Epithelial cell of proximal tubule (primary cell): ENCODE measurements around the gene MLLT3. TPM values are rescaled to one million over a fixed set of nuclear protein-coding genes. Genes with fewer than 3 reads are reported as not detected.

ENCODE experiments used
- DNase-seq: peaks from one replicate; pipeline ENCODE4 v3.0.0-alpha.2; 2011; ENCODE audit warnings: low read depth
- H3K4me3 ChIP-seq: 2 replicates; pipeline ENCODE4 v1.5.1; 2011; ENCODE audit warnings: low read depth, mild to moderate bottlenecking, low read length
- total RNA-seq: library from RNA; depleted of rRNA; stranded (reverse); fragments of >200 nt; gene quantifications from 2 replicates; pipeline ENCODE4 v1.2.3, GENCODE V29; 2015
- TF ChIP-seq, protein P1 (sequence below): conservative IDR thresholded peaks from 2 replicates; pipeline ENCODE4 v1.5.1; 2012; ENCODE audit warnings: low read depth, mild to moderate bottlenecking, low read length

Gene MLLT3
- total RNA-seq, 1 donor from 2014 or later = 29.3 TPM

- H3K4me3 ChIP-seq = no peak overlapping the region
- no peak for DNase-seq
- TF ChIP-seq, protein P1, sequence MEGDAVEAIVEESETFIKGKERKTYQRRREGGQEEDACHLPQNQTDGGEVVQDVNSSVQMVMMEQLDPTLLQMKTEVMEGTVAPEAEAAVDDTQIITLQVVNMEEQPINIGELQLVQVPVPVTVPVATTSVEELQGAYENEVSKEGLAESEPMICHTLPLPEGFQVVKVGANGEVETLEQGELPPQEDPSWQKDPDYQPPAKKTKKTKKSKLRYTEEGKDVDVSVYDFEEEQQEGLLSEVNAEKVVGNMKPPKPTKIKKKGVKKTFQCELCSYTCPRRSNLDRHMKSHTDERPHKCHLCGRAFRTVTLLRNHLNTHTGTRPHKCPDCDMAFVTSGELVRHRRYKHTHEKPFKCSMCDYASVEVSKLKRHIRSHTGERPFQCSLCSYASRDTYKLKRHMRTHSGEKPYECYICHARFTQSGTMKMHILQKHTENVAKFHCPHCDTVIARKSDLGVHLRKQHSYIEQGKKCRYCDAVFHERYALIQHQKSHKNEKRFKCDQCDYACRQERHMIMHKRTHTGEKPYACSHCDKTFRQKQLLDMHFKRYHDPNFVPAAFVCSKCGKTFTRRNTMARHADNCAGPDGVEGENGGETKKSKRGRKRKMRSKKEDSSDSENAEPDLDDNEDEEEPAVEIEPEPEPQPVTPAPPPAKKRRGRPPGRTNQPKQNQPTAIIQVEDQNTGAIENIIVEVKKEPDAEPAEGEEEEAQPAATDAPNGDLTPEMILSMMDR = no peak
These were observed 21.4 kb upstream of the MLLT3 start for GRCh38 chr9:20643660-20644059.

DNA sequence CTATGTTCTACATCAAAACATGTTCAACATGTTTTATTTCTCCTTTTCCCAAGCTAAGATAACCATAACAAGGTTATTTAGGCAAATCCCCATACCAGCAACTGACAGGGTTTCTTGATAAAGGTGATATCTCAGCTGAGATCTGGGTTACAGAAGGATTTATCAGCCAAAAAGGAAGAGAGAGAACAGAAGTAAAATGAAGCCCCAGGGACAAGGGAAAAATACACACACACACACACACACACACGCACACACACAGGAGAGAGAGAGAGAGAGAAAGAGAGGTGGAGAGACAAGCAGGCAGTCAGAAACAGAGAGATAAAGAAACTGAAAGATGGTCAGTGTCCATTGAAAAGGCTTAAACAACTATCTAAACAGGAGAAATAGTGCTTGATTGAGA is 19.7 kb upstream of the MLLT3 start:
- TF ChIP-seq, protein P1 = no peak
- no peak for DNase-seq
- H3K4me3 ChIP-seq = no peak overlapping the region

GRCh38 chr9:20640331-20641187 is 18.3 kb upstream of the MLLT3 start:
- TF ChIP-seq, protein P1 = no peak
- no peak overlapping the region for H3K4me3 ChIP-seq
- DNase-seq = no peak

GRCh38 chr9:20636888-20637440 is 14.7 kb upstream of the MLLT3 start:
- DNase-seq = no peak
- H3K4me3 ChIP-seq = no peak overlapping the region
- TF ChIP-seq, protein P1 = no peak

DNA sequence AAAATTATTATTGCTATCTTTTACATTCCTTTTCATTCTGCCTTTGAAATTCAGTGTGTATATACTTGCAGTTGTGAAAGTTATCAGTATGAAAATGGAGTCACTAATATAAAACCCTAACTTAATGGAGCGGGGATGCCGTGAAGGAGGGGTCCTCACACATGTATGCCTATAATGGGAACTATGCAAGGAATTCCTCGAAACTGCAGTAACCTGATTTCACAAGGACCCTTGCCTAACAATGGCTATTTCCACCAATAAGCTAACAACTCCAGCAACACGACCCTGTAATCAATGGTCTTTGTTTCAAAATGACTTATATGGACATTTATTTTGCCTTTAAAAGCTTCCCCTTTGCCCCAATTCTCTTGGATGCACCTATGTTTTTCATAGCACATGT is 12.6 kb upstream of the MLLT3 start:
- no peak for DNase-seq
- TF ChIP-seq, protein P1 = no peak
- H3K4me3 ChIP-seq = no peak overlapping the region

DNA sequence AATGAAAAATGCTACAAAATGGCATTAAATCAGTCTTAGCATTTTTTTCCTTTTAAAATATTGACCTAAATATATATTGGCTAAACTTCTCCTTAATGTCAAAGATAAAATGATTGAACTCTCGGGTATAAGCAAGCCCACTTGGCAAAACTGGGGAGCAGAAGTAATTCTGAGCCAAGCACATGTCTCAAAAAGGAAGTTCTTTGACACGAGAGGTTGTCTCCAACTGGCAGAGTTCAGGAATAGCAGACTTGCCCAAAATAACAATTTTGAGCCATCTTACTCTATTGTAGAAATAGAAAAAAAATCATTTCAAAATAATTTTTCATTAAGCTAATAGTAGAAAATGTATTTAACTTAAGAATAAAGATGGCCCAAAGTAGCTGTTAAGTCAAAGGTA is 10.4 kb upstream of the MLLT3 start:
- H3K4me3 ChIP-seq = no peak overlapping the region
- TF ChIP-seq, protein P1 = no peak
- no peak for DNase-seq
